Measurements from ENCODE around the gene RAF1. TPM values are rescaled to one million over a fixed set of nuclear protein-coding genes. Genes with fewer than 3 reads are reported as not detected.

The RAF1 gene
- total and polyA plus RNA-seq, 2 of the 8 experiments (the other 6 are each of a cell fraction or from before 2014, with no cell fraction given) = 103 to 118 TPM

DNA sequence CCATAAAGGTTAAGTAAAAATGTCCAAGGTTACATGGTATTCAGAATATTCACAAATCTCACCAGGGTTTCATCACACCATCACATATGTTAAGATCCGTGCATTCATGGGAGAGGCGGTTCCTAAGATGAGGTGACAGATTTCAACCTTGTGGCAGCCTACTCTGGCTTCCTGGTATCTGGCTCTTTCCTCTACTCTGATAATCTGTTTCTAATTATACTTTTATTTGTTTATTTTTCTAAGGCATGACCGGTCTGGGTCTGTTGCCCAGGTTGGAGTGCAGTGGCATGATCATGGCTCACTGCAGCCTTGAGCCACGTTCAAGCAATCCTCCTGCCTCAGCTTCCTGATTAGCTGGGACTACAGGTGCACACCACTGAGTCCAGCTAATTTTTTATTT, 34.4 kb downstream of the RAF1 start:
- H3K18ac ChIP-seq (ENCODE audit: extremely low read depth, low read length) = no peak overlapping the region
- H3K14ac ChIP-seq (ENCODE audit: insufficient read length) = no peak overlapping the region
- H2BK5ac ChIP-seq (ENCODE audit: low read depth, low read length) = no peak overlapping the region
- H2BK120ac ChIP-seq (replicated peaks; ENCODE audit: low read depth, low read length) = no peak overlapping the region
- H3K56ac ChIP-seq (replicated peaks; ENCODE audit: insufficient read length, low read depth, low read length) = no peak overlapping the region
- 86% methylated on average over 4 of the region's 4 CpGs; no CpG with 5 or more reads in 1 of the 2 experiments for WGBS, 2 experiments (ENCODE audit: extremely low coverage in 1 of 2, insufficient coverage in 1 of 2, insufficient read length in 1 of 2, insufficient replicate concordance in 2 of 2, low coverage in 1 of 2, low lambda C conversion rate in 2 of 2, missing lambda C conversion rate in 1 of 2)
- H2BK15ac ChIP-seq (ENCODE audit: low read length) = no peak overlapping the region
- no peak overlapping the region for H4K91ac ChIP-seq (replicated peaks; ENCODE audit: insufficient read length, low read length)
- TF ChIP-seq SRF (IDR thresholded peaks at IDR 0.05; ENCODE audit: low read depth, low read length) (no peak), NRF1 (IDR thresholded peaks at IDR 0.05; ENCODE audit: low read depth, low read length) (no peak), TCF12 (IDR thresholded peaks at IDR 0.05; ENCODE audit: low read depth, low read length) (no peak), ASH2L (IDR thresholded peaks at IDR 0.05; ENCODE audit: low read length) (no peak)
- H3K9ac ChIP-seq (replicated peaks in 1 of 4; ENCODE audit: extremely low read depth in 1 of 4, low read depth in 3 of 4, low read length in 3 of 4) = no peak overlapping the region
- H4K20me1 ChIP-seq (replicated peaks in 1 of 2; ENCODE audit: control insufficient read depth in 1 of 2, insufficient read depth in 2 of 2, low read length in 2 of 2) = peaks cover 13 to 22% of the 10 kb centered on the region in 2 experiments
- H3K23me2 ChIP-seq (ENCODE audit: low read depth, low read length) = no peaks in the 10 kb centered on the region
- H3K9me3 ChIP-seq (ENCODE audit: insufficient read depth in 2 of 2, low read depth in 1 of 2, low read length in 1 of 2) = no peaks in the 10 kb centered on the region
- H3K4ac ChIP-seq (replicated peaks; ENCODE audit: insufficient read length, low read depth, low read length) = no peak overlapping the region
- H4K8ac ChIP-seq (ENCODE audit: extremely low read depth, insufficient read depth, low read length) = no peak overlapping the region
- ChIA-PET POLR2A (ENCODE audit: partially characterized antibody) (no interaction called here), CTCF (ENCODE audit: partially characterized antibody) (interaction anchor here (0.9 kb wide), 1 partner anchor 14 kb away, joined by 3 read pairs; no protein-coding TSS in a partner anchor)
- H4K5ac ChIP-seq (ENCODE audit: insufficient read length, low read depth, low read length) = no peak overlapping the region
- DNase-seq (ENCODE audit: low read depth in 1 of 2, low spot score in 2 of 2) (no peak), FAIRE-seq (no peak)
- H3K79me1 ChIP-seq (ENCODE audit: low read depth, low read length) = peaks cover 3% of the 10 kb centered on the region
- no peaks in the 10 kb centered on the region for H3K27me3 ChIP-seq (replicated peaks in 1 of 4; ENCODE audit: control insufficient read depth in 3 of 4, extremely low read depth in 1 of 4, insufficient read depth in 3 of 4, low read length in 3 of 4)
- H3K27ac ChIP-seq (ENCODE audit: low read depth, low read length) = no peak overlapping the region
- H2BK20ac ChIP-seq (ENCODE audit: low read length) = no peak overlapping the region
- H3K4me3 ChIP-seq (ENCODE audit: extremely low read depth in 1 of 4, insufficient read depth in 2 of 4, low read depth in 3 of 4, low read length in 4 of 4) = no peak overlapping the region
- peaks cover 0 to 5% (median 0%) of the 10 kb centered on the region in 4 experiments; a peak in 3 of 7 replicates for H3K4me1 ChIP-seq (replicated peaks in 1 of 4; ENCODE audit: control insufficient read depth in 3 of 4, insufficient read depth in 4 of 4, low read length in 3 of 4)
- H2BK12ac ChIP-seq (ENCODE audit: low read depth, low read length) = no peak overlapping the region
- no peaks in the 10 kb centered on the region for H3K36me3 ChIP-seq (ENCODE audit: control insufficient read depth in 2 of 4, insufficient read depth in 4 of 4, low read length in 3 of 4)
- no peak overlapping the region for H2AFZ ChIP-seq (ENCODE audit: low read length)
- H3K23ac ChIP-seq (ENCODE audit: insufficient read length) = no peak overlapping the region
- no peak overlapping the region for H3K4me2 ChIP-seq (ENCODE audit: insufficient read depth in 1 of 2, low read depth in 2 of 2, low read length in 2 of 2)
- peaks cover 7 to 96% of the 10 kb centered on the region in 2 experiments; a peak in 3 of 4 replicates for H3K79me2 ChIP-seq (ENCODE audit: control insufficient read depth in 1 of 2, insufficient read depth in 2 of 2, low read length in 2 of 2)
- no peak overlapping the region for H2AK5ac ChIP-seq (ENCODE audit: low read depth, low read length)
